ENCODE measurements around the gene SYNGR2.

DNA sequence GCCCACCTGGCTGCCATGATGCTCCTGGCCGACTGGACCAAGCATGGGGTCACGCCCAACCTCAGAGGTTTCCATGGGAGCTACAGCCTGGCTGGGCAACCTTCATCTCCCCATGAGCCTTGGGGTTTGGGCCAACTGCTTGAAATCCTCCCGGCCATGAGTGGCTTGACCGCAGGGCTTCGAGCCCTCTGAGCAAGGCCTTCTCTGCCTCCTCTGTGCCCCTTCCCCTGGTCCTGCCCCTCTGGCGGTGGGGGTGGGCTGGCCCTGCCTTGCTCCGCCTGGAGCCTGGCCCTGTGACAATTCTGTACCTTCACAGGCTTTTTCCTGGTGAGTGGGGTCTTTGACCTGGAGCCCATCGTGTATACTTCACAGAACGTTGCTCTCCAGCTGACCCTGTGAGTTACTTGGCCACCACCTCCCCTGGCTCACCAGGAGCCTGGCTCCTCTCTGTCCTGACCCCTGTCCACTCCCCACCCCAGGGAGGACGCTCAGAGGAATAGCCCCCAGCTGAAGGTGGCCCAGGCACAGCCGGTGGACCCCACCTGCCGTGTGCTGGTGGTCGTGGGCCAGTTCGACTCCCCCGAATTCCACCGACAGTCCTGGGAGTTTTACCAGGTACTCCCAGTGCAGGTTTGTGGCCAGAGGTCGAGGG is 36.9 kb downstream of the SYNGR2 start:
- no peak for TF ChIP-seq YY1 (IDR thresholded peaks at IDR 0.05; ENCODE audit: insufficient read depth, insufficient read length)
- TF ChIP-seq ZNF274 (IDR thresholded peaks at IDR 0.05; ENCODE audit: low read depth, low read length), result no peak
- no peak for TF ChIP-seq SUZ12 (IDR thresholded peaks at IDR 0.05; ENCODE audit: extremely low read depth, insufficient read depth, insufficient read length)

All from NT2/D1 (cell line).